RWPE1 (cell line): ENCODE measurements around the gene NRG3.

Source experiments
- CTCF ChIA-PET: fragments of 350-600 bp; sonication (Branson Sonifier 250); formaldehyde crosslinking; extraction: SDS; loops from one replicate; lab custom pipeline; 2021; lab: Yijun Ruan, JAX
- POLR2A ChIA-PET: fragments of 400-600 bp; formaldehyde crosslinking; extraction: SDS; loops from one replicate; lab custom pipeline; 2020; ENCODE audit warnings: antibody characterized with exemption; ENCODE audit not compliant: low non-redundant PET; lab: Yijun Ruan, JAX
- DNase-seq: peaks from one replicate; pipeline ENCODE4 v3.0.0; 2012; ENCODE audit warnings: low spot score
- H3K27ac ChIP-seq: fragments of 450-650 bp; 2 replicates; pipeline ENCODE4 v1.5.1; 2017
- CTCF ChIP-seq: fragments of 450-650 bp; conservative IDR thresholded peaks from 2 replicates; pipeline ENCODE4 v1.5.1; 2017; ENCODE audit warnings: low read depth, mild to moderate bottlenecking

The NRG3 gene

GRCh38 chr10:81874875-81875466 is at the start of gene NRG3:
Gene NRG3 (plus strand): TSS chr10:81875194.
- DNase-seq = no peak
- POLR2A ChIA-PET = no interaction called here
- TF ChIP-seq CTCF = no peak
- H3K27ac ChIP-seq = no peak within 1 kb of the TSS
- CTCF ChIA-PET = no interaction called here

GRCh38 chr10:81828251-81828650 is 46.7 kb upstream of the NRG3 start:
- ChIA-PET POLR2A (no interaction called here), CTCF (interaction anchor here (0.7 kb wide), 1 partner anchor 8 kb away, joined by 4 read pairs; no protein-coding TSS in a partner anchor)
- TF ChIP-seq CTCF = no peak
- no peak for DNase-seq
- no peak overlapping the region for H3K27ac ChIP-seq

- no peak for TF ChIP-seq CTCF
- no peak overlapping the region for H3K27ac ChIP-seq
- DNase-seq = no peak
- CTCF ChIA-PET = no interaction called here
- POLR2A ChIA-PET = no interaction called here
Measured at GRCh38 chr10:81831060-81831459, 43.9 kb upstream of the NRG3 start.

- DNase-seq = no peak
- TF ChIP-seq CTCF = no peak
- CTCF ChIA-PET = interaction anchor here (0.6 kb wide), 1 partner anchor 919 kb away, joined by 3 read pairs; no protein-coding TSS in a partner anchor
- H3K27ac ChIP-seq = no peak overlapping the region
- POLR2A ChIA-PET = no interaction called here
Measured at GRCh38 chr10:81838950-81839349, 36.0 kb upstream of the NRG3 start.

- no peak overlapping the region for H3K27ac ChIP-seq
- DNase-seq = no peak
- no peak for TF ChIP-seq CTCF
- ChIA-PET CTCF (no interaction called here), POLR2A (no interaction called here)
Measured at GRCh38 chr10:81843042-81843441, 32.0 kb upstream of the NRG3 start.

GRCh38 chr10:81847675-81848074 is 27.3 kb upstream of the NRG3 start:
- ChIA-PET CTCF (interaction anchor here (0.7 kb wide), 1 partner anchor 189 kb away, joined by 4 read pairs; no protein-coding TSS in a partner anchor), POLR2A (no interaction called here)
- no peak for DNase-seq
- TF ChIP-seq CTCF = no peak
- H3K27ac ChIP-seq = no peak overlapping the region

GRCh38 chr10:81848514-81848913 is 26.5 kb upstream of the NRG3 start:
- POLR2A ChIA-PET = no interaction called here
- CTCF ChIA-PET = no interaction called here

More at GRCh38 chr10:81848514-81848913, 26.5 kb upstream of the NRG3 start:
- H3K27ac ChIP-seq = no peak overlapping the region
- DNase-seq = no peak
- no peak for TF ChIP-seq CTCF
